RWPE2 (cell line): Measurements from ENCODE around the gene SYT6.

ENCODE experiments used
- ATAC-seq: fragments of 200-7000 bp; cut with Tn5 transposase; 3 replicates; pipeline ENCODE4 v1.9.1; 2021; ENCODE audit warnings: low read depth
- DNase-seq: peaks from one replicate; pipeline ENCODE4 v3.0.0-alpha.2; 2020; ENCODE audit warnings: low spot score
- H3K27ac ChIP-seq: fragments of 450-650 bp; 2 replicates; pipeline ENCODE4 v1.5.1; 2017; ENCODE audit warnings: mild to moderate bottlenecking; ENCODE audit not compliant: poor library complexity, severe bottlenecking
- H3K27me3 ChIP-seq: fragments of 250-450 bp; sonication (Bioruptor Pico); 2 replicates; pipeline ENCODE4 v1.5.1; 2021; ENCODE audit warnings: mild to moderate bottlenecking, moderate library complexity; ENCODE audit not compliant: insufficient read depth, poor library complexity, severe bottlenecking
- H3K36me3 ChIP-seq: fragments of 250-450 bp; sonication (Bioruptor Pico); 2 replicates; pipeline ENCODE4 v1.5.1; 2020; ENCODE audit warnings: low read depth, mild to moderate bottlenecking, moderate library complexity
- H3K4me1 ChIP-seq: fragments of 250-450 bp; sonication (Bioruptor Pico); 2 replicates; pipeline ENCODE4 v1.5.1; 2021; ENCODE audit warnings: mild to moderate bottlenecking, moderate library complexity; ENCODE audit not compliant: insufficient read depth, poor library complexity, severe bottlenecking
- H3K4me3 ChIP-seq: fragments of 250-450 bp; sonication (Bioruptor Pico); 2 replicates; pipeline ENCODE4 v1.5.1; 2021; ENCODE audit warnings: mild to moderate bottlenecking, moderate library complexity; ENCODE audit not compliant: severe bottlenecking
- H3K9me3 ChIP-seq: fragments of 250-450 bp; sonication (Bioruptor Pico); 2 replicates; pipeline ENCODE4 v1.5.1; 2021; ENCODE audit warnings: mild to moderate bottlenecking, moderate library complexity; ENCODE audit not compliant: severe bottlenecking
- CTCF ChIP-seq: fragments of 450-650 bp; IDR thresholded peaks from one replicate; pipeline ENCODE4 v1.5.1; 2017; ENCODE audit warnings: mild to moderate bottlenecking, moderate library complexity; ENCODE audit not compliant: poor library complexity, severe bottlenecking

The SYT6 gene

GRCh38 chr1:114195819-114196218 lies 42.1 kb upstream of the SYT6 start:
- no peak for TF ChIP-seq CTCF
- no peaks in the 10 kb centered on the region for H3K9me3 ChIP-seq

DNA sequence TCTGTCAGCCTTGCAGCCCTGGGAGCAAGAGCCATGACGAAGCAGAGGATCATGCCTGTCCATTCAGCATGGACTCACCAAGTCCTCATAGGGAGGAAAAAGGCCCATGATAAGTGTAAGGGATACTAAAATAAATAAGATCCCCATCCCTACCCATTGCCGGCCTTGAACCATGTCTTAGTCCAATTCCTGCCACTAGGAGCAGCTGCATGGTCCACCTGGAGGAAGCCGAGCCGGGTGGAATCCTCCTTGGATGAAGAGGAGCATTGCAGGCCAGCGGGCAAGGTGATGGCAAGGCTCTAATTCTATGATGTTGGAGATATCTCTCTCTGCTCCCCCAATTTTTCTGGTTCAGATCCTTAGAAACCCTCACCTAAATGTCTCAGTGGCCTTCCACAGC lies 38.7 kb upstream of the SYT6 start:
- Histone ChIP-seq H3K4me3 (no peak overlapping the region), H3K9me3 (no peaks in the 10 kb centered on the region), H3K27ac (no peak overlapping the region), H3K27me3 (peaks cover 22% of the 10 kb centered on the region), H3K4me1 (no peaks in the 10 kb centered on the region), H3K36me3 (no peaks in the 10 kb centered on the region)
- ATAC-seq (no peak), DNase-seq (no peak)
- TF ChIP-seq CTCF, result no peak

More at GRCh38 chr1:114195819-114196218, 42.1 kb upstream of the SYT6 start:
- no peak overlapping the region for H3K4me3 ChIP-seq
- no peaks in the 10 kb centered on the region for H3K36me3 ChIP-seq
- H3K4me1 ChIP-seq, result no peaks in the 10 kb centered on the region
- H3K27ac ChIP-seq, result no peak overlapping the region
- H3K27me3 ChIP-seq, result peaks cover 43% of the 10 kb centered on the region
- no peak for ATAC-seq
- no peak for DNase-seq

GRCh38 chr1:114189398-114189797 lies 35.7 kb upstream of the SYT6 start:
- Histone ChIP-seq H3K4me3 (no peak overlapping the region), H3K27me3 (peaks cover 14% of the 10 kb centered on the region), H3K9me3 (no peaks in the 10 kb centered on the region), H3K27ac (no peak overlapping the region), H3K4me1 (no peaks in the 10 kb centered on the region), H3K36me3 (no peaks in the 10 kb centered on the region)
- DNase-seq (no peak), ATAC-seq (no peak)
- TF ChIP-seq CTCF, result no peak

DNA sequence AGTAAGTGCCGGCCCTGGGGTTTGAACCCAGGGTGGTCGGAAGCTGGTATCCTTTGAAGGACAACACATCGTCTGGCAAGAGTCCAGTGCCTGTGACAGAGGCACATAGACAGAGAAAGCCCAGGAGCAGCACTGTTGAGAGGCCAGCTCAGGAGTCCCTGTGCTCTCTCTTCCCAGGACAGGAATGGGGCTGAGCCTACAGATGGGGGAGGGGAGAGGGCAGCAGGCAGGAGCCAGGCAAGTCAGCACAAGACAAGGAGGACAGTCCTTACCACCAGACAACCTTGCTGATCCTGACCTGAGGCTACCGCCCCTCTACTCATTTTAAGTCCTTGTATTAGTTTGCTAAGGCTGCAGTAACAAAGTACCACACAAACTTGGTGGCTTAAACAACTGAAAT lies 27.7 kb upstream of the SYT6 start:
- H3K4me1 ChIP-seq, result no peaks in the 10 kb centered on the region
- DNase-seq (no peak), ATAC-seq (no peak)
- no peak for TF ChIP-seq CTCF
- H3K27me3 ChIP-seq, result no peaks in the 10 kb centered on the region
- no peak overlapping the region for H3K4me3 ChIP-seq
- H3K36me3 ChIP-seq, result no peaks in the 10 kb centered on the region
- H3K27ac ChIP-seq, result no peak overlapping the region
- H3K9me3 ChIP-seq, result no peaks in the 10 kb centered on the region

GRCh38 chr1:114180742-114181141 lies 27.1 kb upstream of the SYT6 start:
- no peak for TF ChIP-seq CTCF
- no peak overlapping the region for H3K27ac ChIP-seq
- no peak for DNase-seq
- no peaks in the 10 kb centered on the region for H3K4me1 ChIP-seq
- no peaks in the 10 kb centered on the region for H3K36me3 ChIP-seq
- H3K27me3 ChIP-seq, result peaks cover under 1% of the 10 kb centered on the region
- no peak for ATAC-seq
- no peaks in the 10 kb centered on the region for H3K9me3 ChIP-seq
- no peak overlapping the region for H3K4me3 ChIP-seq
